Measurements from ENCODE around the gene ATG16L1.

The ATG16L1 gene

DNA sequence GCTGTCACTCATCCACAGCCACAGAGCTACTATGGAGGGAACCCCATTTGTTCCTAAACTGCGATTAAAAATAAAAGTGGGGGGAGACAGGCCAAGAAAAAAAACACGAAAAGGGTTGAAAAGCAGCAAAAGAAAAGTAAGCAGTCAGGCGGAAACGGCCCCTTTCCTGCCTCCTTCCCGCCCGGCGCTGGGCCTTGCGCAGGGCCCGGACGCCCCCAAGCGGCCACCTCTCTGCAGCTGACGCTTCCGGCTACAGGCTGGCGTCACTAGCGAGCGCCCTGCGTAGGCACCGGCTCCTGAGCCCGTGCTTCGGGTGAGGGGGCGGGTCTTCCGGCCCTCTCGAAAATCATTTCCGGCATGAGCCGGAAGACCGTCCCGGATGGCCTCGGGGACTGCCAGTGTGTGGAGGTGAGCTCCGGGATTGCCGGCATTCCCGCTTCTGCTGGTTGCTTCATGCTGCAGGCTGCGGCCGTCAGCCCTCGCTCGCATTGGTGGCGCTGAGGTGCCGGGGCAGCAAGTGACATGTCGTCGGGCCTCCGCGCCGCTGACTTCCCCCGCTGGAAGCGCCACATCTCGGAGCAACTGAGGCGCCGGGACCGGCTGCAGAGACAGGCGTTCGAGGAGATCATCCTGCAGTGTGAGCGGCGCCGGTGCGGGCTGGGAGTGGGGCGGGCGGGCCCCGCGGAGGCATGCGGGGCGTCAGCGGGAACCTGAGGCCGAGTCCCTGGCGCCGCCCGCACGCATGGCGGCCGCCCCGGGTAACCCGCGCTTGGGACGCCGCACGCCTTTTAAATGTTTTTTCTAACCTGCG lies at the start of gene ATG16L1:
Gene ATG16L1 (plus strand): TSS at position 368 of the 811 bp plus-strand sequence. CDS start 155 bp downstream, at position 523.
- DNase-seq (ENCODE audit: low read depth), result peak; percentile 97
- TF ChIP-seq, protein P1, sequence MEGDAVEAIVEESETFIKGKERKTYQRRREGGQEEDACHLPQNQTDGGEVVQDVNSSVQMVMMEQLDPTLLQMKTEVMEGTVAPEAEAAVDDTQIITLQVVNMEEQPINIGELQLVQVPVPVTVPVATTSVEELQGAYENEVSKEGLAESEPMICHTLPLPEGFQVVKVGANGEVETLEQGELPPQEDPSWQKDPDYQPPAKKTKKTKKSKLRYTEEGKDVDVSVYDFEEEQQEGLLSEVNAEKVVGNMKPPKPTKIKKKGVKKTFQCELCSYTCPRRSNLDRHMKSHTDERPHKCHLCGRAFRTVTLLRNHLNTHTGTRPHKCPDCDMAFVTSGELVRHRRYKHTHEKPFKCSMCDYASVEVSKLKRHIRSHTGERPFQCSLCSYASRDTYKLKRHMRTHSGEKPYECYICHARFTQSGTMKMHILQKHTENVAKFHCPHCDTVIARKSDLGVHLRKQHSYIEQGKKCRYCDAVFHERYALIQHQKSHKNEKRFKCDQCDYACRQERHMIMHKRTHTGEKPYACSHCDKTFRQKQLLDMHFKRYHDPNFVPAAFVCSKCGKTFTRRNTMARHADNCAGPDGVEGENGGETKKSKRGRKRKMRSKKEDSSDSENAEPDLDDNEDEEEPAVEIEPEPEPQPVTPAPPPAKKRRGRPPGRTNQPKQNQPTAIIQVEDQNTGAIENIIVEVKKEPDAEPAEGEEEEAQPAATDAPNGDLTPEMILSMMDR (conservative IDR thresholded peaks at IDR 0.05; ENCODE audit: low read depth, low read length), result peak; percentile 94
- H3K4me3 ChIP-seq (ENCODE audit: low read depth, low read length), result peak within 1 kb of the TSS; percentile 96

DNA sequence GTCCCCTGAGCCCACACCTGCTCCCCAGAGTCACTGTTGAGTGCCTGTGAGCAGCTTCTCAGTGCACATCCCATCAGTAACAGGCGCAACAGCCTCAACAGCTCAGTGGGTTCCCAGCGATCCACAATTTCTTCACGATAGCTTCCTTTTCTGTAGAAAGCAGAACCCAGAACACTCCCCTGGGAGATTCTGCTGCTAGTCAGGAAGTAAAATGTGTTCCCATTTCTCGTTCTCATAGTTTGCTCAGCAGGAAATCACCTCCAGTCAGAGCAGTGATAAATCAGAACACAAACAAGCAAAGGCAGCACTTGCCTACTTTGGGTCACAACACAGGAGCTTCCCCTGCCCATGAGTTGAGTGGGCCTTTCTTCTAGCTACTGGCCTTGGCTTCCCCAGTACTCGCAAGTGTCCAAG lies 48.9 kb upstream of the ATG16L1 start:
- peak; percentile 18 for DNase-seq (ENCODE audit: low read depth)
- TF ChIP-seq, protein P1 (conservative IDR thresholded peaks at IDR 0.05; ENCODE audit: low read depth, low read length), result no peak
- no peak overlapping the region for H3K4me3 ChIP-seq (ENCODE audit: low read depth, low read length)

DNA sequence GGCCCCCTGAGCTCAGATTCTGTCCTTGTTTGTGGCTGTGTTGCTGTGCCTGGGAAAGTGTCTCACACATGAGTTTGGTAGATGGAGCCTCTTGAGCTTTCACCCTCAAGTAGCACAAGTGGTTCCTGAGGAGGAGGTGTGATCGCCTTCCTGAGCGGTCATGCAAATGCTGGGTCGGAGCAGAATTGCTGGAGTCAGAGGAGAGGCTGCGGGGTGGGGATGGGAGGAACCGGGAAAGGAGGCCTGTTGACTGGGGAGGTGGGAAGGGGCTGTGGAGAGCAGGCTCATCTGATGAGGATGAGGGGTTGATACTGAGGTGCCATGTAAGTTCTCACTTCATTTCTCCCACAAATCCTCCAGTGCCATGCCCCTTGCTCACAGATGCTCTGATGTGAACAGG lies 48.4 kb upstream of the ATG16L1 start:
- H3K4me3 ChIP-seq (ENCODE audit: low read depth, low read length), result no peak overlapping the region
- DNase-seq (ENCODE audit: low read depth), result no peak
- TF ChIP-seq, protein P1 (conservative IDR thresholded peaks at IDR 0.05; ENCODE audit: low read depth, low read length), result no peak

DNA sequence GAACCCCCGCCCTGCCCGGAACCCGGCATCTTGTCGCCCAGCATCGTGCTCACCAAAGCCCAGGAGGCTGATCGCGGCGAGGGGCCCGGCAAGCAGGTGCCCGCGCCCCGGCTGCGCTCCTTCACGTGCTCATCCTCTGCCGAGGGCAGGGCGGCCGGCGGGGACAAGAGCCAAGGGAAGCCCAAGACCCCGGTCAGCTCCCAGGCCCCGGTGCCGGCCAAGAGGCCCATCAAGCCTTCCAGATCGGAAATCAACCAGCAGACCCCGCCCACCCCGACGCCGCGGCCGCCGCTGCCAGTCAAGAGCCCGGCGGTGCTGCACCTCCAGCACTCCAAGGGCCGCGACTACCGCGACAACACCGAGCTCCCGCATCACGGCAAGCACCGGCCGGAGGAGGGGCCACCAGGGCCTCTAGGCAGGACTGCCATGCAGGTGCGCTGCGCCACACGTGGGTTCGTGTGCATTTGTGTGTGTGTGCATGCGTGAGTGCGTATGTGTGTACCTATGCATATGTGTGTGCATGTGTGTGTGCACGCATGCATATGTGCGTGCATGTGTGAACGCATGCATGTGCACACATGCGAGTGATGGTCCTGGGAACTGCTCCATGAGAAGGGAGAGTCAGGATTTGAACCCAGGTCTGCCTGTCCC lies 47.1 kb upstream of the ATG16L1 start:
- no peak overlapping the region for H3K4me3 ChIP-seq (ENCODE audit: low read depth, low read length)
- no peak for DNase-seq (ENCODE audit: low read depth)
- TF ChIP-seq, protein P1 (conservative IDR thresholded peaks at IDR 0.05; ENCODE audit: low read depth, low read length), result no peak

DNA sequence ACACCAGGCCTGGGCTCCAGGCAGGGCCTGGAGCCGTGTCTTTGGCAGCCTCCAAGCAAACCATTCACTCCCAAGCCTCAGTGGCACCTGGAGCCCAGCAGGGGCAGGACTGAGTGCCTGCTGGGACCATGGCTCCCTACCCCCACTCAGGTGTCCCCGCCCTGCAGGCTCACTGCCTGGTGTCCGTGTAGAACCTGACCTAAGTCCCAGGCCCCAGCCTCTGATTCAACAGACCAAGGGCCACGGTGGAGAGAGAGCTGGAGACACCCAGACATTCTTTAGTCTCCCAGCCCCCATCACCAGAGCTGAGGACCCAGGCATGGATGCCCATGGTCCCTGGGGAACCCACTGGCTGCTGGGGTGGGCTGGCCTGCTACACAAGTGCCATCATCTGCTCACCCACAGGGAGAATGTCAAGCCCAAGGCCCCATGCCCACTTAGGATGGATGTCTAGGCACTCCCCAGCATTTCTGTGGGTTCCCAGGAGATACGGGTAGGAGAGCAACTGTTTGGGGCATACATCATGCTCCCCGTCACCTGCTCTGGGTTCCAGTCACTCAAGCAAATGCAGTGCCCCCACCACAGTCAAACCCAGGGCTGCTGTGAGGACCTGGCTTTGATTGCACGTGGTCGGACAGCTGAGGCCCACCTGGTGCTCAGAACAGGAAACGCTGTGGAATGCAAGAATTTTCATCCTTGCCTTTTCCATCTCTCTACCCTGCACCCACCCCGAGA lies 42.9 kb upstream of the ATG16L1 start:
- no peak for DNase-seq (ENCODE audit: low read depth)
- H3K4me3 ChIP-seq (ENCODE audit: low read depth, low read length), result no peak overlapping the region
- TF ChIP-seq, protein P1 (conservative IDR thresholded peaks at IDR 0.05; ENCODE audit: low read depth, low read length), result peak; percentile 11

DNA sequence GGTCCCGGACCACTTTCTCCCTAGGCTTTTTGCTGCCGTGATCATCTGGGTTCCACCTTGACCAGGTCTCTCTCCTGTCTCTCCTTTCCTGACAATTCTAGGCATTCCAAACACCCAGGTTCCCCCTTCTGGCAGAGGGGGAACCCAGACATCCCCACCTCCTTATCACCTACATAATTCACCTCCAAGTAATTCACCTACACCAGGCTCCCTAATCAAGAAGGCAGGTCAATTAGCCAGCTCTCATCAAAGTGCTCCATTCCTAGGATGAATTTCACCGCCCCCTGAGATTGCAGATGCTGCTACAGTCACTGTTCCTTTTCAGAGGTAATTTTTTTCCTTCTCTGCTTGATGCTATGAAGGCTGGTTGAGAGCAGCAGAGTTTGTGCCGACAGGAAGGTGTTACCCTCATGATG lies 42.3 kb upstream of the ATG16L1 start:
- TF ChIP-seq, protein P1 (conservative IDR thresholded peaks at IDR 0.05; ENCODE audit: low read depth, low read length), result no peak
- DNase-seq (ENCODE audit: low read depth), result no peak
- H3K4me3 ChIP-seq (ENCODE audit: low read depth, low read length), result no peak overlapping the region
